ENCODE measurements around the gene BCL2L14. TPM values are rescaled to one million over a fixed set of nuclear protein-coding genes. Genes with fewer than 3 reads are reported as not detected.

BCL2L14 gene
- total and polyA plus RNA-seq, 2 of the 13 experiments (the other 11 are each of a cell fraction or from before 2014, with no cell fraction given): 0.11 TPM; not detected in 1

- Histone ChIP-seq H3K9me3 (ENCODE audit: low read length) (no peaks in the 10 kb centered on the region), H3K9ac (ENCODE audit: insufficient read depth, low read depth, low read length) (no peak overlapping the region), H3K36me3 (replicated peaks in 1 of 2; ENCODE audit: control insufficient read depth in 1 of 2, insufficient read depth in 2 of 2, low read length in 2 of 2) (peaks cover 6 to 46% of the 10 kb centered on the region in 2 experiments), H3K4me1 (ENCODE audit: insufficient read depth, low read length) (peaks cover 9% of the 10 kb centered on the region; the same call in 1 of the 2 replicates), H2AFZ (ENCODE audit: low read length) (no peak overlapping the region), H4K20me1 (ENCODE audit: insufficient read depth, low read length) (no peaks in the 10 kb centered on the region), H3K79me2 (ENCODE audit: insufficient read depth, low read length) (no peaks in the 10 kb centered on the region), H3K27ac (ENCODE audit: extremely low read length, insufficient read depth, low read length) (no peak overlapping the region), H3K27me3 (ENCODE audit: control insufficient read depth in 1 of 2, insufficient read depth in 2 of 2, low read length in 2 of 2) (no peaks in the 10 kb centered on the region), H3K4me2 (ENCODE audit: low read depth, low read length) (no peak overlapping the region), H3K4me3 (replicated peaks in 1 of 3; ENCODE audit: insufficient read depth in 1 of 3, low read depth in 2 of 3, low read length in 3 of 3) (no peak overlapping the region)
- ATAC-seq: no peak
- WGBS (ENCODE audit: low lambda C conversion rate): 71% methylated on average over 3 of the region's 3 CpGs
- FAIRE-seq: no peak
- BruUV-seq (replicated peaks): no TSS peak
- POLR2A ChIA-PET: interaction anchor here (0.7 kb wide), 1 partner anchor 15 kb away, joined by 3 read pairs; no protein-coding TSS in a partner anchor
- intact Hi-C loops (cut with micrococcal nuclease; ENCODE audit: unreplicated experiment): no loop called here
- CTCF ChIA-PET (ENCODE audit: low intra/inter-chr PET ratio, low total read pairs): no interaction called here
- no peak for DNase-seq (ENCODE audit: low spot score)
- in situ Hi-C loops (cut with HindIII; ENCODE audit: extremely low pct_ligation_motif_present, low pct_unique_long_range_greater_than_20kb): no loop called here
- TF ChIP-seq ZNF350 (CRISPR knock-in tag; IDR thresholded peaks at IDR 0.05; ENCODE audit: borderline replicate concordance, low read depth) (no peak), PRPF4 (IDR thresholded peaks at IDR 0.05; ENCODE audit: low read depth, low read length, poor library complexity, severe bottlenecking) (no peak), TRIM22 (IDR thresholded peaks at IDR 0.05) (no peak), ZC3H13 (CRISPR knock-in tag; IDR thresholded peaks at IDR 0.05) (no peak), DRAP1 (CRISPR knock-in tag; IDR thresholded peaks at IDR 0.05) (no peak), PBX2 (CRISPR knock-in tag; IDR thresholded peaks at IDR 0.05) (no peak), MTA3 (CRISPR knock-in tag; IDR thresholded peaks at IDR 0.05) (no peak), TERF1 (CRISPR knock-in tag; IDR thresholded peaks at IDR 0.05) (no peak), ZNF260 (CRISPR knock-in tag; IDR thresholded peaks at IDR 0.05; ENCODE audit: borderline replicate concordance, low read depth) (no peak), ARID2 (CRISPR knock-in tag; IDR thresholded peaks at IDR 0.05; ENCODE audit: borderline replicate concordance) (no peak), JUND (CRISPR knock-in tag; IDR thresholded peaks at IDR 0.05) (no peak), ZFP36L2 (CRISPR knock-in tag; IDR thresholded peaks at IDR 0.05) (no peak)
- TF ChIP-seq, protein P1, sequence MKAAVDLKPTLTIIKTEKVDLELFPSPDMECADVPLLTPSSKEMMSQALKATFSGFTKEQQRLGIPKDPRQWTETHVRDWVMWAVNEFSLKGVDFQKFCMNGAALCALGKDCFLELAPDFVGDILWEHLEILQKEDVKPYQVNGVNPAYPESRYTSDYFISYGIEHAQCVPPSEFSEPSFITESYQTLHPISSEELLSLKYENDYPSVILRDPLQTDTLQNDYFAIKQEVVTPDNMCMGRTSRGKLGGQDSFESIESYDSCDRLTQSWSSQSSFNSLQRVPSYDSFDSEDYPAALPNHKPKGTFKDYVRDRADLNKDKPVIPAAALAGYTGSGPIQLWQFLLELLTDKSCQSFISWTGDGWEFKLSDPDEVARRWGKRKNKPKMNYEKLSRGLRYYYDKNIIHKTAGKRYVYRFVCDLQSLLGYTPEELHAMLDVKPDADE (CRISPR knock-in tag; IDR thresholded peaks at IDR 0.05): no peak
- TF ChIP-seq, protein P2, sequence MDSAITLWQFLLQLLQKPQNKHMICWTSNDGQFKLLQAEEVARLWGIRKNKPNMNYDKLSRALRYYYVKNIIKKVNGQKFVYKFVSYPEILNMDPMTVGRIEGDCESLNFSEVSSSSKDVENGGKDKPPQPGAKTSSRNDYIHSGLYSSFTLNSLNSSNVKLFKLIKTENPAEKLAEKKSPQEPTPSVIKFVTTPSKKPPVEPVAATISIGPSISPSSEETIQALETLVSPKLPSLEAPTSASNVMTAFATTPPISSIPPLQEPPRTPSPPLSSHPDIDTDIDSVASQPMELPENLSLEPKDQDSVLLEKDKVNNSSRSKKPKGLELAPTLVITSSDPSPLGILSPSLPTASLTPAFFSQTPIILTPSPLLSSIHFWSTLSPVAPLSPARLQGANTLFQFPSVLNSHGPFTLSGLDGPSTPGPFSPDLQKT (CRISPR knock-in tag; IDR thresholded peaks at IDR 0.05; ENCODE audit: borderline replicate concordance): no peak
Measured at GRCh38 chr12:12138203-12139154, 67.7 kb downstream of the BCL2L14 start.
